SH-SY5Y (cell line): ENCODE results near the gene SLF2.

ENCODE experiments used
- GATA2 ChIP-seq: IDR thresholded peaks from 2 replicates; pipeline ENCODE4 v1.6.1; 2011; ENCODE audit warnings: mild to moderate bottlenecking, low read depth, low read length
- GATA3 ChIP-seq: IDR thresholded peaks from 2 replicates; pipeline ENCODE4 v1.6.1; 2011; ENCODE audit warnings: low read depth, mild to moderate bottlenecking, low read length, moderate library complexity

- TF ChIP-seq GATA3 (no peak), GATA2 (no peak)
Observed at GRCh38 chr10:100968863-100969186, 56.1 kb downstream of the SLF2 start.
